ENCODE measurements around the gene MRPS16. TPM values are rescaled to one million over a fixed set of nuclear protein-coding genes. Genes with fewer than 3 reads are reported as not detected.
A peak's percentile ranks its signal among the peaks of the same experiment; 100 is the strongest.
"Not testable (repeated sequence)": the region's sequence is repeated elsewhere in the genome, so short reads cannot be mapped to it uniquely, and the experiment has no call there.

Gene MRPS16
- total RNA-seq: 10 to 100 TPM; 38.8 to 82.3 (median 69.4) TPM

DNA sequence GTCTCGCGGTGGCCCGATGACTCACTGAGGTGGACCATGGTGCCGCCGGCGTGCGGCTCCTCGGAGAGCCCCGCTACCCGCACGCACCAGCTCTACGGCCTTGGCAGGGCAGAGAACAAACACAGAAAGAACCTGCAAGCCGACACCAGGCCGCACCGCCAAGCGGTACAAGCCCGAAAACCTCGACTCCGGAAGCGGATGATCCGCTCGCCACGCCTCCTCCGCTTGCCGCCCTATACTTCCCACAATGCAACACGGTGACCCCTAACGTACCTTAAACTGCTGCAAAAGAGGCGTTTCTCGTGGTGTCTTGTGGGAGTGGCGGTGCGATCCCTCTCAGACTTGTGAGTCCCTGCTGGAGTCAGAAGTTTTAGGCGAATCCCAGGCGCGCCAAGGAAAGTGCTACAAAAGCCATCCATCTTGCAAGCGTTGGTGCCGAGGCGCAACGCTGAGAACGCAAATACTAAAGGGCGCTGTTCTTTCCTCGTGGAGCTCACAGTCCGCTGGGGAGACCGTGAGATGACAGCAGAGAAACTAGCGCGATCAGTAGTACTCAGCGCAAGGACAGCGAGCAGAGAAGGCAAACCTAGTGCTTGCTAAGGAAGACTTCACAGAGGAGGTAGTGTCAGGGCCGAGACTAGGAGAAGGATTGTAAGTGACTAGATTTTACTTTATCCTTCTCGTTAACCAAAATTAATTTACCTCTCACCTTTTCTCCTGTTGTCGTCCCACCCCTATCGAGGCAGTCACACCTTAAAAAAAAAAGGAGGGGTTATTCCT, at the start of gene MRPS16:
Gene MRPS16 (minus strand): TSS at position 200 of the 780 bp plus-strand sequence. CDS start 162 bp downstream, at position 38.
- peaks cover 17 to 18% of the 10 kb centered on the region in 2 donors for H3K4me1 ChIP-seq (replicated peaks in 1 of 2)
- WGBS, 10 experiments: 0 to 3% (median 0%) methylated on average over 1 to 22 of the region's 51 CpGs; no CpG with 5 or more reads in 2 of the 10 experiments
- peak; percentile 85 to 94 (median 90) for ATAC-seq (replicated peaks in 6 of 8)
- in situ Hi-C loops (cut with MboI; ENCODE audit: low pct_unique_long_range_greater_than_20kb in 2 of 9, low sequenced_read_pairs in 9 of 9, unreplicated experiment in 9 of 9): no loop called here
- peak within 1 kb of the TSS; percentile 93 to 96 for H3K27ac ChIP-seq
- H3K4me3 ChIP-seq: peak within 1 kb of the TSS; percentile 64 to 95 (median 80)

DNA sequence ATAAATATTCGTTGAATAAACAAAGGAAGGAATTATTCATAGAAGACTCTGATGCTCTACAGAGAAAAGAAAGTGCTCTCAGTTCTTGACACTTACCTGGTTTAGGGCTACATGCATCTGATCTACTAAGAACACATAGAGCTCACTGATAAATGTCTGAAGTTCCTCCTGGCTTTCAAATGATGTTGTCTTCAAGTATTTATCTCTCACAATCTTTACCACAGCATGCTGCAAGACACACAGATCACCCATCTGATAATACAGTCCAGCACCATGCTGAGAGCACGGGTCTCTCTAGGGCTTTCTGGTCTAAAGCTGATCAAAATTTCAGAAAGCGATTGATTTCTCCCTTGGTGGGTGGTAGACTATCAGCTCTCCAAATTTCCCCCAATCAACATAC, 44.5 kb upstream of the MRPS16 start:
- Histone ChIP-seq H3K4me3 (no peak overlapping the region), H3K27ac (no peak overlapping the region), H3K4me1 (replicated peaks in 1 of 2) (no peaks in the 10 kb centered on the region)
- no peak for ATAC-seq (replicated peaks in 6 of 8)
- in situ Hi-C loops (cut with MboI; ENCODE audit: low pct_unique_long_range_greater_than_20kb in 2 of 9, low sequenced_read_pairs in 9 of 9, unreplicated experiment in 9 of 9): no loop called here
- WGBS, 10 experiments: 18 to 75% (median 40%) methylated on average over 1 to 3 of the region's 3 CpGs; no CpG with 5 or more reads in 2 of the 10 experiments

DNA sequence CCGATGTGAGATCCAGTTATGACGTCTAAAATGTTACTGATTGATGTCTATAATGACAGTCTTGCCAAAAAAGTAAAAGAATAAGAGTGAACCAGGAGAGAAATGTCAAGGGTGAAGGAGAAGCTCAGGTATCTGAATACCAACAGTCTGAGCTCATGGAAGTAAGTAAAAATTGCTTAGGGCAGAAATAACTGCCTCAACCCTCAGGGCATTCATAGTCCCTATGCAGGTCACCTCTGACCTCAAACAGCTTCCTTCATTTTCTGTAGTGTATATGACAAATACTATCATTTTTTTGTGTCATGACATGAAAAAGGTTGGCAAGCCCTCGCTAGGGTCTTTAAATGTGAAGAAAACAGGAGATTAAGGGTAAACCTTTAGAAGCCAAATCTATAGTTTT, 41.0 kb upstream of the MRPS16 start:
- in situ Hi-C loops (cut with MboI; ENCODE audit: low pct_unique_long_range_greater_than_20kb in 2 of 9, low sequenced_read_pairs in 9 of 9, unreplicated experiment in 9 of 9): no loop called here
- 0 to 100% (median 66%) methylated on average over 1 to 3 of the region's 3 CpGs for WGBS, 10 experiments
- no peak for ATAC-seq (replicated peaks in 6 of 8)
- Histone ChIP-seq H3K4me1 (replicated peaks in 1 of 2) (no peaks in the 10 kb centered on the region), H3K27ac (no peak overlapping the region), H3K4me3 (no peak overlapping the region)

DNA sequence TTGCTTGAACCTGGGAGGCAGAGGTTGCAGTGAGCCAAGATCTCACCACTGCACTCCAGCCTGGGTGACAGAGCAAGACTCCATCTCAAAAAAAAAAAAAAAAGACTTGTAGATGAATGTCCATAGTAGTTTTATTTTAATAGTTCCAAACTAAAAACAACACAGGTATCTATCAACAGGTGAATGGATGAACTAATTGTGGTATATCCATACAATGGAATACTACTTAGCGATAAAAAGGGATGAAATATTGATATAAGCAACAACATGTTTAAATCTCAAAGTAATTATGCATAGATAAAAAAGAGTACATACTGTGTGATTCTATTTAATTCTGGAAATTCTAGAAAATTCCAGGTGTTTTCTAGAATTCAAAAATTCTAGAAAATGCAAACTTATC, 37.5 kb upstream of the MRPS16 start:
- Histone ChIP-seq H3K4me3 (no peak overlapping the region), H3K4me1 (replicated peaks in 1 of 2) (no peaks in the 10 kb centered on the region), H3K27ac (no peak overlapping the region)
- ATAC-seq (replicated peaks in 6 of 8): no peak
- in situ Hi-C loops (cut with MboI; ENCODE audit: low pct_unique_long_range_greater_than_20kb in 2 of 9, low sequenced_read_pairs in 9 of 9, unreplicated experiment in 9 of 9): no loop called here
- 29 to 100% (median 100%) methylated on average over 1 of the region's 1 CpG; no CpG with 5 or more reads in 1 of the 10 experiments for WGBS, 10 experiments

DNA sequence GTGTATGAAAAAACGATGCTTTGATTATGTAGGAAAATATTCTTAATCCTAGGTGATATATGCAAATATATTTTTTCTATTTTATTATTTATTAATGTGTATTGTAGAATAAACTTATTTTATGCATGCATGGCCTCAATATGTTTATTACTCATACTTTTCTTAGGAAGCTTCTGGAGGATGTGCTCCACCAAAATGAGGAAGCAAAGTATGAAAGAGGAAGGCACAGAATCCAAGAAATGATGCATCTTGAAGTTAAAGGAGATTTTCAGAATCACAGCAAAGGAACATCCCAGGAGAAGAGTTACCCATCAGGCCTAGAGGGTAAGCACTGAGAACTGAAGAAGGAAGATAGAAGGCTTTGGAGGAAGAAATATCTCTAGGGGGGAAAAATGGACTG, 35.0 kb upstream of the MRPS16 start:
- Histone ChIP-seq H3K27ac (no peak overlapping the region), H3K4me3 (no peak overlapping the region), H3K4me1 (replicated peaks in 1 of 2) (no peaks in the 10 kb centered on the region)
- no peak for ATAC-seq (replicated peaks in 6 of 8)
- in situ Hi-C loops (cut with MboI; ENCODE audit: low pct_unique_long_range_greater_than_20kb in 2 of 9, low sequenced_read_pairs in 9 of 9, unreplicated experiment in 9 of 9): no loop called here
- WGBS, 10 experiments: 0 to 100% (median 50%) methylated on average over 1 of the region's 1 CpG; no CpG with 5 or more reads in 1 of the 10 experiments

DNA sequence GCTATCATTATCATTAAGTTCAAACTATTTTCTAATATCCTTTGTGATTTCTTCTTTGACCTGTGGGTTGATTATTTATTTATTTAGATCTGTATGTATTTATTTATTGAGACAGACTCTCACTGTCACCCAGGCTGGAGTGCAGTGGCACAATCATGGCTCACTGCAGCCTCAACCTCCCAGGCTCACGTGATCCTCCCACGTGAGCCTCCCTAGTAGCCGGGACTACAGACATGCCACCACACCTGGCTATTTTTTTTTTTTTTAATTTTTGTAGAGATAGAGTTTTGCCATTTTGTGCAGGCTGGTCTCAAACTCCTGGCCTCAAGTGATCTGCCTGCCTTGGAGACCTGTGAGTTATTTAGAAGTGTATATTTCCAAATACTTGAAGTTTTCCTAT, 28.7 kb upstream of the MRPS16 start:
- in situ Hi-C loops (cut with MboI; ENCODE audit: low pct_unique_long_range_greater_than_20kb in 2 of 9, low sequenced_read_pairs in 9 of 9, unreplicated experiment in 9 of 9): no loop called here
- Histone ChIP-seq H3K4me3 (no peak overlapping the region), H3K27ac (no peak overlapping the region), H3K4me1 (replicated peaks in 1 of 2) (no peaks in the 10 kb centered on the region)
- WGBS, 10 experiments: 67 to 95% (median 84%) methylated on average over 1 to 3 of the region's 3 CpGs; no CpG with 5 or more reads in 4 of the 10 experiments
- no peak for ATAC-seq (replicated peaks in 6 of 8)

DNA sequence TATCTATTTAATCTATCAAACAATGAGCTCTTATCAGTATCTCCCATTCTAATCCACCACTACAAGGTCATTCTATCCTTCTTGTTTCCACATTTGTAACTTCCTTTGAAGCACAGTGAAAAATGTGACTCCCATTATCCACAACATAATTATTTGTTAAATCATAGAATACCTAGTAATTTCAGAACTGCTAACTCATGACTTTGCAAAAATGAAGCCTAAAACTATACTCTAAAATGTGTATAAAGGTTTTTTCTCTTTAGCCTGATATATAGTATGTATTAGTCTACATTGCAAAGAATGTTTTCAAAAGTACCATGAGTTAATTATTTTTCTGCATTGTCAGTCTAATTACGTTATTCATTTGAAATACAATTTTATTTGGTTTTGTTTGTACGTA, 12.0 kb upstream of the MRPS16 start:
- no peak overlapping the region for H3K27ac ChIP-seq
- peaks cover 0 to 5% of the 10 kb centered on the region in 2 donors for H3K4me1 ChIP-seq (replicated peaks in 1 of 2)
- 65 to 100% (median 81%) methylated on average over 2 of the region's 2 CpGs; no CpG with 5 or more reads in 2 of the 10 experiments for WGBS, 10 experiments
- ATAC-seq (replicated peaks in 6 of 8): no peak
- H3K4me3 ChIP-seq: no peak overlapping the region
- in situ Hi-C loops (cut with MboI; ENCODE audit: low pct_unique_long_range_greater_than_20kb in 2 of 9, low sequenced_read_pairs in 9 of 9, unreplicated experiment in 9 of 9): no loop called here

DNA sequence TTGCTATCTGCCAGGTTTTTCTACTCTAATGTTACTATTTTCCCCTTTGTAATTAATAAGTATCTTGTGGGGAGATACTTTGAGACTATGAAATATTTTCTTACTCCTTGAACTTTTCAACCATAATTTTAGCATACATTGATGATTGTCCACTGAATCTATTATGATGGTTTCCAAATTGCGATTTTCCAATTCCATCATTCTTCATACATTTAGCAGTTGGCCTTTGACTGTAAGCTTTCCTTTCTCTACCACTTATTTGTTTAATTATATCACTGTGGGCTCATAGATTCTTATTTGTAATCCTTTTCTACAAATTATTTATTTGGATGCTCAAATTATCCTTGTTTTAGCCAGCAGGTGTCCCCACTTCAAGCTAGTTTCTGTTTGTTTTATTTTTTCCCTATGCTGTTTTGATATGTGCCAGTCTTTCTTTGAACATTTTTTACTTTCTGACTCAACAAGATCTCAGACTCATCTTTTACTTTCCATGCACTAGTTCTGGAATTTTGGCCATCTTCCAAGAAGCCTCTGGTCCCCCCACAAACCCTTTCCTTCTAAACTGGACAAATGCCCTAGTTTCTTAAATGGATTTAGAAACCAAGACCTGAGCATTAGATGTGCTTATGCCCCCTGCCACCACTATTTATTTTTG, 11.4 kb upstream of the MRPS16 start:
- Histone ChIP-seq H3K4me3 (no peak overlapping the region), H3K27ac (no peak overlapping the region), H3K4me1 (replicated peaks in 1 of 2) (peaks cover 0 to 5% of the 10 kb centered on the region in 2 donors)
- peak in 3 of 8 experiments; percentile 11 to 31 (median 28) for ATAC-seq (replicated peaks in 6 of 8)
- WGBS, 10 experiments: 0 to 100% (median 42%) methylated on average over 1 of the region's 1 CpG
- in situ Hi-C loops (cut with MboI; ENCODE audit: low pct_unique_long_range_greater_than_20kb in 2 of 9, low sequenced_read_pairs in 9 of 9, unreplicated experiment in 9 of 9): no loop called here

DNA sequence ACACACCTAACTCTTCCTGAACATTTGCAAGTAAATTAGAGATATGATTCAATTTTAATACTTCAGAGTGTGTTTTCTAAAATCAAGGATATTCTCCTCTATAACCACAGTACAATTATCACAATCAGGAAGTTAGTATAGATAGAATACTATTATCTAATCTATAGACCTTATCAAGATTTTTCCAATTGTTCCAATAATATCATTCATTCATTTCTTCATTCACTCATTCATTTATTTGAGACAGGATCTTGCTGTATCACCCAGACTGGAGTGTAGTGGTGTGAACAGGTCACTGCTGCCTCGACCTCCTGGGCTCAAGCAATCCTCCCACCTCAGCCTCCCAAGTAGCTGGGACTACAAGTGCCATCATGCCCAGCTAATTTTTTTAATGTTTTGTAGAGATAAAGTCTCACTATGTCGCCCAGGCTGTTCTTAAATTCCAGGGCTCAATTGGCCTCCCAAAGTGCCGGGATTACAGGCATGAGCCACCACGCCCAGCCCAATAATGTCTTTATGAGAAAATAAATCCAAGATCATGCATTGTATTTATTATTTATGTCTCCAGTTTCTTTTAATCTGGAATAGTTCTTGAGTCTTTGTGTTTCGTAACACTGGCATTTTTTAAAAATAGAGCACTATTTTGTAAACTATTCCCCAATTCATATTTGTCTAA, 10.6 kb upstream of the MRPS16 start:
- ATAC-seq (replicated peaks in 6 of 8): no peak
- H3K4me1 ChIP-seq (replicated peaks in 1 of 2): peaks cover 0 to 5% of the 10 kb centered on the region in 2 donors
- 53 to 100% (median 63%) methylated on average over 1 to 5 of the region's 5 CpGs for WGBS, 10 experiments
- H3K27ac ChIP-seq: no peak overlapping the region
- H3K4me3 ChIP-seq: no peak overlapping the region
- in situ Hi-C loops (cut with MboI; ENCODE audit: low pct_unique_long_range_greater_than_20kb in 2 of 9, low sequenced_read_pairs in 9 of 9, unreplicated experiment in 9 of 9): no loop called here

DNA sequence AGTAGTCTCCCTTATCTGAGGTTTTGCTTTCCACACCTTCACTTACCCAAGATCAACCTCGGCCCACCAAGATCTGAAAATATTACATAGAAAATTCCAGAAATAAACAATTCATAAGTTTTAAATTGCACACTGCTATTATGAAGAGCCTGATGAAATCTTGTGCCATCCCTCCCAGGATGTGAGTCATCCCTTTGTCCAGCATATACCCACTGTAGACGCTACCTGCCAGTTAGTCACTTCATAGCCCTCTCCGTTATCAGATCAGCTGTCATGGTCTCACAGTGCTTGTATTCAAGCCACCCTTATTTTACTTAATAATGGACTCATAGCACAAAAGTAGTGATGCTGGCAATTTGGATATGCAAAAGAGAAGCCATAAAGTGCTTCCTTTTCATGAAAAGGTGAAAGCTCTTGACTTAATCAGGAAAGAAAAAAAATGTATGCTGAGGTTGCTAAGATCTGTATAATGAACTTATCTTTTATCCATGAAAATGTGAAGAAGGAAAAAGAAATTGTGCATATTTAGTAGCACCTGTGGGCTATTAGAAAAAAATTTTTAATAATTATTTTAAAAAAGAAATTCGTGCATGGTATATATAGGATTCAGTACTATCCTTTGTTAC, 9.8 kb upstream of the MRPS16 start:
- WGBS, 10 experiments: 8 to 86% (median 46%) methylated on average over 1 to 4 of the region's 4 CpGs
- Histone ChIP-seq H3K4me1 (replicated peaks in 1 of 2) (peaks cover 0 to 5% of the 10 kb centered on the region in 2 donors), H3K4me3 (no peak overlapping the region), H3K27ac (peak overlapping the region in 1 of 2 donors; percentile 39)
- ATAC-seq (replicated peaks in 6 of 8): peak; percentile 29 to 100 (median 80)
- in situ Hi-C loops (cut with MboI; ENCODE audit: low pct_unique_long_range_greater_than_20kb in 2 of 9, low sequenced_read_pairs in 9 of 9, unreplicated experiment in 9 of 9): no loop called here

DNA sequence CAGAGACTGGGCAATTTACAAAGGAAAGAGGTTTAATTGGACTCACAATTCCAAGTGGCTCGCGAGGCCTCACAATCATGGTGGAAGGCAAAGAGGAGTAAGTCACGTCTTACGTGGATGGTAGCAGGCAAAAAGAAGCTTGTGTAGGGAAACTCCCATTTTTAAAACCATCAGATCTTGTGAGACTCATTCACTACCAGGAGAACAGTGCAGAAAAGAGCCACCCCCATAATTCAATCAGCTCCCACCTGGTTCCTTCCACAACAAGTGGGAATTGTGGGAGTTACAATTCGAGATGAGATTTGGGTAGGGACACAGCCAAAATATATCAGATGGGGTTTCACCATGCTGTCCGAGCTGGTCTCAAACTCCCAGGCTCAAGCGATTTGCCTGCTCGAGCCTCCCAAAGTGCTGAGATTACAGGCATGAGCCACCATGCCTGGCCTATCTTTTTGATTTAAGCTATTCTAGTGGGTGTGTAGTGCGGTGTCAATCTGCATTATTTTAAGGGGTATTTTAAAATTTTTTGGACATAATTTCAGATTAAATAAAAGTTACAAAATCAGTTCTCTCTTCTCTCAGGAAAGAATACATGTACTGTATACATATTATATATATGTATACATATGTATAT, 9.0 kb upstream of the MRPS16 start:
- Histone ChIP-seq H3K27ac (no peak overlapping the region), H3K4me1 (replicated peaks in 1 of 2) (peaks cover 0 to 5% of the 10 kb centered on the region in 2 donors), H3K4me3 (no peak overlapping the region)
- ATAC-seq (replicated peaks in 6 of 8): no peak
- in situ Hi-C loops (cut with MboI; ENCODE audit: low pct_unique_long_range_greater_than_20kb in 2 of 9, low sequenced_read_pairs in 9 of 9, unreplicated experiment in 9 of 9): no loop called here
- WGBS, 10 experiments: 70 to 100% (median 85%) methylated on average over 1 to 9 of the region's 9 CpGs; no CpG with 5 or more reads in 2 of the 10 experiments

DNA sequence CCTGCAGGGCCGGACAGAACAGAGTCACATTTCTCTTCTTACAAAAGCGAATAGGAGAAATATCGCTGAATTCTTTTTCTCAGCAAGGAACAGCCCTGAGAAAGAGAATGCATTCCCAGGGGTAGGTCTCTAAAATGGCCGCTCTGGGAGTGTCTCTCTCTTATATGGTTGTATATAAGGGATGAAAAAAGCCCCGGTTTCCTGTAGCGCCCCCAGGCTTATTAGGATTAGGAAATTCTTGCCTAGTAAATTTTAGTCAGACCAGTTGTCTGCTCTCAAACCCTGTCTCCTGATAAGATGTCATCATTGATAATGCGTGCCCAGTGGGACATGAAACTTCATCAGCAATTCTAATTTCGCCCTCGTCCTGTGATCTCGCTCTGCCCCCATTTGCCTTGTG, 6.2 kb upstream of the MRPS16 start:
- in situ Hi-C loops (cut with MboI; ENCODE audit: low pct_unique_long_range_greater_than_20kb in 2 of 9, low sequenced_read_pairs in 9 of 9, unreplicated experiment in 9 of 9): not testable (repeated sequence)
- 48 to 100% (median 96%) methylated on average over 1 to 7 of the region's 10 CpGs; no CpG with 5 or more reads in 2 of the 10 experiments for WGBS, 10 experiments

More for the DNA sequence above, 6.2 kb upstream of the MRPS16 start:
- not testable (repeated sequence) for H3K4me3 ChIP-seq; ATAC-seq (replicated peaks in 6 of 8); H3K4me1 ChIP-seq (replicated peaks in 1 of 2); H3K27ac ChIP-seq

Measured in motor neuron (in vitro differentiated cells).